H1 (cell line): Measurements from ENCODE around the gene ZNF493. TPM values are rescaled to one million over a fixed set of nuclear protein-coding genes. Genes with fewer than 3 reads are reported as not detected.

Experiments
- ASH2L ChIP-seq: fragments of 200-600, 300-600 bp; sonication (generic); IDR thresholded peaks from one replicate; pipeline ENCODE4 v1.7.1; 2017; ENCODE audit warnings: low read length
- ATF2 ChIP-seq: IDR thresholded peaks from 2 replicates; pipeline ENCODE4 v1.6.1; 2012; ENCODE audit warnings: low read length, inconsistent platforms
- CHD7 ChIP-seq: fragments of 300-600 bp; sonication (generic); IDR thresholded peaks from 2 replicates; pipeline ENCODE4 v1.7.1; 2012; ENCODE audit warnings: low read length, moderate library complexity, mild to moderate bottlenecking, inconsistent platforms; ENCODE audit not compliant: insufficient replicate concordance
- CREB1 ChIP-seq: IDR thresholded peaks from 2 replicates; pipeline ENCODE4 v1.6.1; 2012; ENCODE audit warnings: inconsistent platforms
- POLR2A ChIP-seq, 2 experiments: IDR thresholded peaks; 1 replicate in 1 of 2; 2 replicates in 1 of 2; pipeline ENCODE4 v1.6.1; 2011; ENCODE audit warnings: low read depth in 2 of 2, low read length in 2 of 2, mild to moderate bottlenecking in 2 of 2; ENCODE audit errors: control extremely low read depth in 1 of 2
- RBBP5 ChIP-seq: IDR thresholded peaks from 2 replicates; pipeline ENCODE4 v1.7.1; 2012; ENCODE audit warnings: low read depth, mild to moderate bottlenecking, inconsistent platforms, low read length, moderate library complexity, borderline replicate concordance
- SP2 ChIP-seq: IDR thresholded peaks from 2 replicates; pipeline ENCODE4 v1.6.1; 2012; ENCODE audit warnings: mild to moderate bottlenecking, low read length, inconsistent platforms
- SRF ChIP-seq: IDR thresholded peaks from 2 replicates; pipeline ENCODE4 v1.6.1; 2011; ENCODE audit warnings: mild to moderate bottlenecking, low read depth, low read length, moderate library complexity
- TCF12 ChIP-seq: IDR thresholded peaks from 2 replicates; pipeline ENCODE4 v1.6.1; 2011; ENCODE audit warnings: low read depth, mild to moderate bottlenecking, low read length
- ZNF274 ChIP-seq: IDR thresholded peaks from 2 replicates; pipeline ENCODE4 v1.7.0; 2012; ENCODE audit warnings: low read length, borderline replicate concordance; ENCODE audit errors: extremely low read depth
- polyA plus RNA-seq, 7 experiments: library from polyadenylated mRNA; depleted of rRNA in 3 of 7; stranded (reverse) in 5 of 7; unstranded in 2 of 7; fragments of >200 nt in 5 of 7; fragments of 200-250 nt in 2 of 7; gene quantifications; 1 replicate in 5 of 7; 2 replicates in 1 of 7; 4 replicates in 1 of 7; pipeline versions ENCODE4 v1.2.1 to v1.2.3, GENCODE V29; 2011 to 2013; ENCODE audit warnings: missing spikeins in 2 of 7, mixed read lengths in 2 of 7
- total RNA-seq: library from RNA; stranded (reverse); fragmentation: NEBNext Ultra II Directional; extraction: Animal tissue kit (Norgen Biotek cat#: 25700); gene quantifications from 2 replicates; pipeline ENCODE4 v1.2.1, GENCODE V29; 2021
- TF ChIP-seq, protein P1 (sequence below): IDR thresholded peaks from 2 replicates; pipeline ENCODE4 v1.6.1; 2012; ENCODE audit warnings: inconsistent platforms

Gene ZNF493
- total and polyA plus RNA-seq, 2 of the 8 experiments (the other 6 are each of a cell fraction or from before 2014, with no cell fraction given), result 9.0 to 32.2 TPM

DNA sequence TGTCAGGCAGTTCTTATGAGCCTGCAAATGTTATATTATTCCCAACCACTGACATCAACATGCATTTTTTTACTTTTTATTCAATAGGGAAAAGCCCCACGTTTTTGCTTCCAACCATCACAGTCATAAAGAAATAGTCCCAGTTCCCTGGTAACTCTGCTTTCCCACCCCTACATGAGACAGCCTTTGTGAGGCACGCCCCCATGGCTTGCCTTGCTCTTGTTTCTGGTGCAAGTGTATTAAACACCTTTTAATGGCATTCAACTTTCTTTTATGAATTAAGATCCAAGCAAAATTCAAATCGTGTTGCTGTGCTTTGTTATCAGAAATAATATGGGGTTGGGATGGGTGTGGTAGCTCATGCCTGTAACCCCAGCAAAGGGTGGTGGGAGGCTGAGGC lies 54.3 kb downstream of the ZNF493 start (continued):
- TF ChIP-seq CHD7, result no peak
- TF ChIP-seq SRF, result no peak
- no peak for TF ChIP-seq ZNF274
- no peak for TF ChIP-seq TCF12
- no peak for TF ChIP-seq ASH2L
- TF ChIP-seq POLR2A (IDR thresholded peaks at IDR 0.05; ENCODE audit: control extremely low read depth in 1 of 2, low read depth in 2 of 2, low read length in 2 of 2), result no peak
- TF ChIP-seq, protein P1, sequence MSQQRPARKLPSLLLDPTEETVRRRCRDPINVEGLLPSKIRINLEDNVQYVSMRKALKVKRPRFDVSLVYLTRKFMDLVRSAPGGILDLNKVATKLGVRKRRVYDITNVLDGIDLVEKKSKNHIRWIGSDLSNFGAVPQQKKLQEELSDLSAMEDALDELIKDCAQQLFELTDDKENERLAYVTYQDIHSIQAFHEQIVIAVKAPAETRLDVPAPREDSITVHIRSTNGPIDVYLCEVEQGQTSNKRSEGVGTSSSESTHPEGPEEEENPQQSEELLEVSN, result no peak
- no peak for TF ChIP-seq SP2
- TF ChIP-seq CREB1, result no peak
- TF ChIP-seq RBBP5, result no peak
- TF ChIP-seq ATF2, result no peak
- TF ChIP-seq, all 59 proteins: peak for 0
